ENCODE results near the gene TK2.

The TK2 gene

GRCh38 chr16:66458292-66458691, 91.6 kb downstream of the TK2 start:
- no peak overlapping the region for H3K4me3 ChIP-seq (ENCODE audit: low read depth, low read length)
- DNase-seq (ENCODE audit: low read depth, low spot score) = no peak
- in situ Hi-C loops (cut with HindIII; ENCODE audit: low sequenced_read_pairs) = no loop called here
- TF ChIP-seq, protein P1, sequence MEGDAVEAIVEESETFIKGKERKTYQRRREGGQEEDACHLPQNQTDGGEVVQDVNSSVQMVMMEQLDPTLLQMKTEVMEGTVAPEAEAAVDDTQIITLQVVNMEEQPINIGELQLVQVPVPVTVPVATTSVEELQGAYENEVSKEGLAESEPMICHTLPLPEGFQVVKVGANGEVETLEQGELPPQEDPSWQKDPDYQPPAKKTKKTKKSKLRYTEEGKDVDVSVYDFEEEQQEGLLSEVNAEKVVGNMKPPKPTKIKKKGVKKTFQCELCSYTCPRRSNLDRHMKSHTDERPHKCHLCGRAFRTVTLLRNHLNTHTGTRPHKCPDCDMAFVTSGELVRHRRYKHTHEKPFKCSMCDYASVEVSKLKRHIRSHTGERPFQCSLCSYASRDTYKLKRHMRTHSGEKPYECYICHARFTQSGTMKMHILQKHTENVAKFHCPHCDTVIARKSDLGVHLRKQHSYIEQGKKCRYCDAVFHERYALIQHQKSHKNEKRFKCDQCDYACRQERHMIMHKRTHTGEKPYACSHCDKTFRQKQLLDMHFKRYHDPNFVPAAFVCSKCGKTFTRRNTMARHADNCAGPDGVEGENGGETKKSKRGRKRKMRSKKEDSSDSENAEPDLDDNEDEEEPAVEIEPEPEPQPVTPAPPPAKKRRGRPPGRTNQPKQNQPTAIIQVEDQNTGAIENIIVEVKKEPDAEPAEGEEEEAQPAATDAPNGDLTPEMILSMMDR (IDR thresholded peaks at IDR 0.05; ENCODE audit: low read depth, low read length) = no peak
